Osteoblast (primary cell): ENCODE measurements around the gene TMC3. TPM values are rescaled to one million over a fixed set of nuclear protein-coding genes. Genes with fewer than 3 reads are reported as not detected.
"Not testable (repeated sequence)": the region's sequence is repeated elsewhere in the genome, so short reads cannot be mapped to it uniquely, and the experiment has no call there.

Source experiments
- DNase-seq: peaks from one replicate; pipeline ENCODE4 v3.0.0; 2011; ENCODE audit warnings: low spot score, mixed read lengths; ENCODE audit not compliant: insufficient read length; ENCODE audit errors: missing footprints
- H2AFZ ChIP-seq: 2 replicates; pipeline ENCODE4 v1.6.0; 2011; ENCODE audit warnings: mild to moderate bottlenecking, low read length
- H3K27ac ChIP-seq: 2 replicates; pipeline ENCODE4 v1.5.1; 2011; ENCODE audit warnings: mild to moderate bottlenecking, low read depth, low read length, moderate library complexity
- H3K27me3 ChIP-seq: 2 replicates; pipeline ENCODE4 v1.6.0; 2012; ENCODE audit warnings: mild to moderate bottlenecking, control low read depth, inconsistent platforms, low read length, moderate library complexity; ENCODE audit not compliant: insufficient read depth
- H3K36me3 ChIP-seq: 2 replicates; pipeline ENCODE4 v1.5.1; 2011; ENCODE audit warnings: mild to moderate bottlenecking, low read length, control low read depth, moderate library complexity; ENCODE audit not compliant: insufficient read depth
- H3K4me1 ChIP-seq: 2 replicates; pipeline ENCODE4 v1.5.1; 2011; ENCODE audit warnings: mild to moderate bottlenecking, low read length, control low read depth, moderate library complexity; ENCODE audit not compliant: insufficient read depth
- H3K4me2 ChIP-seq: 2 replicates; pipeline ENCODE4 v1.6.0; 2011; ENCODE audit warnings: mild to moderate bottlenecking, low read length; ENCODE audit not compliant: insufficient read depth
- H3K4me3 ChIP-seq: fragments of 200-600 bp; sonication (generic); 3 replicates; pipeline ENCODE4 v1.5.1; 2012; ENCODE audit warnings: mild to moderate bottlenecking, low read length, inconsistent platforms; ENCODE audit not compliant: insufficient read depth
- H3K79me2 ChIP-seq: 2 replicates; pipeline ENCODE4 v1.6.0; 2012; ENCODE audit warnings: mild to moderate bottlenecking, low read length, control low read depth, inconsistent platforms; ENCODE audit not compliant: insufficient read depth
- H3K9me3 ChIP-seq: 2 replicates; pipeline ENCODE4 v1.5.1; 2011; ENCODE audit warnings: low read depth, low read length, control low read depth
- H4K20me1 ChIP-seq: 2 replicates; pipeline ENCODE4 v1.6.0; 2012; ENCODE audit warnings: mild to moderate bottlenecking, low read length, control low read depth; ENCODE audit not compliant: insufficient read depth
- total RNA-seq: library from RNA; depleted of rRNA; stranded (reverse); fragments of >200 nt; gene quantifications from 2 replicates; pipeline ENCODE4 v1.2.3, GENCODE V29; 2012
- TF ChIP-seq, protein P1 (sequence below): IDR thresholded peaks from 2 replicates; pipeline ENCODE4 v1.5.1; 2011; ENCODE audit warnings: mild to moderate bottlenecking, low read depth, low read length, moderate library complexity; ENCODE audit errors: extremely low read depth

TMC3 gene
- total RNA-seq, 1 donor, result not detected

DNA sequence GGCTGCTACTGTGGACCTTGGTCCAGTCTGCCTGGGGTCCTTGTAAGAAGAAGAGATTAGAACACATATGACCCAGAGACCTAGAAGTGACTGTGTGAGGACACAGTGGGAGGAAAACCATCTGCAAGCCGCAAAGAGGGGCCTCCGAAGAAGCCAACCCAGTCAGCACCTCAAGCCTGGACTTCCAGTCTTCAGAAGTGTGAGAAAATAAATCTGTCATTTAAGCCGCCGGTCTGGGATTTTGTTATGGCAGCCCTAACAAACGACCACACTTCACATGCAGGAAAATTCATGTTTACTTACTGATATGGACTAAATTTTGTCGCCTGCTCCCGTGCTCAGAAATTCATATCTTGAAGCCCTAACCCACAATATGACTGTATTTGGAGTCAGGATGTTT is 44.4 kb upstream of the TMC3 start:
- Histone ChIP-seq H4K20me1 (no peaks in the 10 kb centered on the region), H3K9me3 (no peaks in the 10 kb centered on the region), H2AFZ (no peak overlapping the region), H3K79me2 (no peaks in the 10 kb centered on the region), H3K36me3 (no peaks in the 10 kb centered on the region), H3K4me2 (no peak overlapping the region), H3K27ac (no peak overlapping the region), H3K4me1 (peaks cover 8% of the 10 kb centered on the region), H3K4me3 (no peak overlapping the region), H3K27me3 (no peaks in the 10 kb centered on the region)
- TF ChIP-seq, protein P1, sequence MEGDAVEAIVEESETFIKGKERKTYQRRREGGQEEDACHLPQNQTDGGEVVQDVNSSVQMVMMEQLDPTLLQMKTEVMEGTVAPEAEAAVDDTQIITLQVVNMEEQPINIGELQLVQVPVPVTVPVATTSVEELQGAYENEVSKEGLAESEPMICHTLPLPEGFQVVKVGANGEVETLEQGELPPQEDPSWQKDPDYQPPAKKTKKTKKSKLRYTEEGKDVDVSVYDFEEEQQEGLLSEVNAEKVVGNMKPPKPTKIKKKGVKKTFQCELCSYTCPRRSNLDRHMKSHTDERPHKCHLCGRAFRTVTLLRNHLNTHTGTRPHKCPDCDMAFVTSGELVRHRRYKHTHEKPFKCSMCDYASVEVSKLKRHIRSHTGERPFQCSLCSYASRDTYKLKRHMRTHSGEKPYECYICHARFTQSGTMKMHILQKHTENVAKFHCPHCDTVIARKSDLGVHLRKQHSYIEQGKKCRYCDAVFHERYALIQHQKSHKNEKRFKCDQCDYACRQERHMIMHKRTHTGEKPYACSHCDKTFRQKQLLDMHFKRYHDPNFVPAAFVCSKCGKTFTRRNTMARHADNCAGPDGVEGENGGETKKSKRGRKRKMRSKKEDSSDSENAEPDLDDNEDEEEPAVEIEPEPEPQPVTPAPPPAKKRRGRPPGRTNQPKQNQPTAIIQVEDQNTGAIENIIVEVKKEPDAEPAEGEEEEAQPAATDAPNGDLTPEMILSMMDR, result no peak
- DNase-seq, result no peak

DNA sequence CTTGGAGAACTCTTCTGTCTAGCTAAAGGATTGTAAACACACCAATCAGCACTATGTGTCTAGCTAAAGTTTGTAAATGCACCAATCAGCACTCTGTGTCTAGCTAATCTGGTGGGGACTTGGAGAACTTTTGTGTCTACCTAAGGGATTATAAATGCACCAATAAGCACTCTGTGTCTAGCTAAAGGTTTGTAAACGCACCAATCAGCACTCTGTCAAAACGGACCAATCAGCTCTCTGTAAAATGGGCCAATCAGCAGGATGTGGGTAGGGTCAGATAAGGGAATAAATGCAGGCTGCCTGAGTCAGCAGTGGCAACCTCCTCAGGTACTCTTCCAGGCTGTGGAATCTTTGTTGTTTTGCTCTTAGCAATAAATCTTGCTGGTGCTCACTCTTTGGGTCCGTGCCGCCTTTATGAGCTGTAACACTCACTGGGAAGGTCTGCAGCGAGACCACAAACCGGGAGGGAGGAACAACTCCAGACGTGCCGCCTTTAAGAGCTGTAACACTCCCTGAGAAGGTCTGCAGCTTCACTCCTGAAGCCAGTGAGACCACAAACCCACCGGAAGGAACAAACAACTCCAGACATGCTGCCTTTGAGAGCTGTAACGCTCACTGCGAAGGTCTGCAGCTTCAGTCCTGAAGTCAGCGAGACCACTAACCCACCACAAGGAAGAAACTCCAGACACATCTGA is 40.4 kb upstream of the TMC3 start:
- H3K4me2 ChIP-seq, H3K4me1 ChIP-seq, H3K4me3 ChIP-seq, H4K20me1 ChIP-seq, H2AFZ ChIP-seq, DNase-seq, H3K36me3 ChIP-seq, H3K9me3 ChIP-seq, H3K27me3 ChIP-seq, H3K27ac ChIP-seq, H3K79me2 ChIP-seq: not testable (repeated sequence)

DNA sequence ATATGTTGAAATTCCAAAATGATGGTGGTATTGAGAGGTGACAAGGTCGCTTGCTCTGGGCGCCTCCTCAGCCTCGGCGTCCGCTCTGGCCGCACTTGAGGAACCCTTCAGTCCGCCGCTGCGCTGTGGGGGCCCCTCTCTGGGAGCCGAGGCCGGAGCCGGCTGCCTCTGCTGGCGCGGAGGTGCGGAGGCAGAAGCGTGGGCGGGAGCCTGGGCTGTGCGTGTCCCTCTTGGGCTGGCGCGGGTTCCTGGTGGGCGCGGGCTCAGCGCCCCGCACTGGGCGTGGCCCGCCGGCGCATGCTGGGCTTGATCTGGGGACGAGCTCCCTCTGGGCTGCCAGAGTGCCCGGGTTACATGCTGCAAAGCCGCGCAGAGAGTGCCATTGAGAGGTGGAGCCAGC is 39.8 kb upstream of the TMC3 start:
- no peaks in the 10 kb centered on the region for H4K20me1 ChIP-seq
- DNase-seq, result no peak

DNA sequence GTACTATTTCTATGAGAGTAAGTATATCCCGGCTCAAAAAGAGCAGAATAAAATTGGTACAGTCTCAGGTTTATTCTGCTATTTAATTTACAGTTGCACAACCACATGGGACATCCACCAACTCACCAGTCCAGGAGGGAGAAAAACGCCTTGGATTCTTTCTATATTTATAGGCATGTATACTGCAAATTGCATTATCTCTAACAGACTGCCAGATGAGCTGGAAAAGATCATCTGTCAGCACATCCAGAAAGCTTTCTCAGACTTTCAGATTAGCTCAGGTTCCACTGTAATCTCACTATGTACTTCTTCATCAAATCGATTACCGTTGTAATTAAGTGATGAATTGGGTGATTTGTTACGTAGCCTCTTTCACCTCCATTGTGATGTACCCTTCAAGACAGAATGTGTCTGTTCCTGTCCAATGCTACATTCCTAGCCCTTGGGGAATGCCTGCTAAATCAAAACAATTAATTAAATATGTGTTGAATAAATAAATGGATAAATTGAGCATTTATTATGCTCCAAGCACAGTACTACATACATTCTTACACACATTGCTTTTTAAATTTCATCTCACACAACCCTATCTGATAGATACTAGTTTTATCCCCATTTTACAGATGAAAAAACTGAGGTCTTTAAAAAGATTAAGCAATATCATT is 38.1 kb upstream of the TMC3 start:
- Histone ChIP-seq H3K4me1 (no peaks in the 10 kb centered on the region), H3K4me2 (no peak overlapping the region), H3K27me3 (peaks cover 11% of the 10 kb centered on the region), H3K27ac (no peak overlapping the region), H4K20me1 (no peaks in the 10 kb centered on the region), H3K79me2 (no peaks in the 10 kb centered on the region), H2AFZ (no peak overlapping the region), H3K9me3 (no peaks in the 10 kb centered on the region), H3K36me3 (no peaks in the 10 kb centered on the region), H3K4me3 (no peak overlapping the region)
- DNase-seq, result peak; percentile 59
- TF ChIP-seq, protein P1, result no peak

More for the DNA sequence above, 39.8 kb upstream of the TMC3 start:
- Histone ChIP-seq H3K27ac (no peak overlapping the region), H3K4me3 (no peak overlapping the region), H3K4me2 (no peak overlapping the region), H3K4me1 (no peaks in the 10 kb centered on the region), H3K79me2 (no peaks in the 10 kb centered on the region), H3K27me3 (peaks cover 2% of the 10 kb centered on the region), H2AFZ (no peak overlapping the region), H3K36me3 (no peaks in the 10 kb centered on the region), H3K9me3 (no peaks in the 10 kb centered on the region)
- TF ChIP-seq, protein P1, result no peak
